Measurements from ENCODE around the gene IDUA.

DNA sequence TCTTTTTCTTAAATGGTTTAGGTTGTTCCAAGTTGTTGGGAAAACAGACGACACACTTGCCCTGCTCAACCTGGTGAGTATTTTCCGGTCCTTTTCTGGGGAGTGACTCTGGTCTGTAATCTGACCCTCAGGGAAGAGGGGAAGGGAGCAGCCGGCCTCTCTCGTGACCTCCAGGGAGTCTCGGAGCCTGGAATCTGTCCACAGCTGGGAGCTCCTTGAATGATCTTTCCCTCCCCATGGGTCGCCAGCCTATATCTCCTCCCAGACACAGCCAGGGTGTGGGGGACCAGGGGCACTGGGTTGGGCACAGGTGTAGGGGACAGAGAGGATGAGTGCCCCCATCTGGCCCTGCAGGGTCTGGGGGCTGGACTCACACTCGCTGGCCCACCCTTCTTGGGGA is 35.7 kb upstream of the IDUA start:
- TF ChIP-seq FOXK2 (IDR thresholded peaks at IDR 0.05) (no peak), ELF4 (IDR thresholded peaks at IDR 0.05) (no peak), SP1 (IDR thresholded peaks at IDR 0.05) (no peak), NFRKB (IDR thresholded peaks at IDR 0.05) (no peak), HDGF (IDR thresholded peaks at IDR 0.05; ENCODE audit: borderline replicate concordance) (no peak), TARDBP (IDR thresholded peaks at IDR 0.05) (no peak), FOXA1 (IDR thresholded peaks at IDR 0.05) (no peak), FOXM1 (IDR thresholded peaks at IDR 0.05; ENCODE audit: borderline replicate concordance) (no peak), SUZ12 (IDR thresholded peaks at IDR 0.05) (no peak)
